ENCODE results near the gene DYNC2LI1.

The DYNC2LI1 gene

GRCh38 chr2:43800894-43801293, 27.1 kb downstream of the DYNC2LI1 start:
- no peak overlapping the region for H3K4me3 ChIP-seq (ENCODE audit: low read depth, low read length)
- ChIA-PET POLR2A (no interaction called here), CTCF (interaction anchor here (1.1 kb wide), 1 partner anchor 9 kb away, joined by 3 read pairs; no protein-coding TSS in a partner anchor)
- no peak for TF ChIP-seq CTCF (IDR thresholded peaks at IDR 0.05; ENCODE audit: insufficient read depth, low read length, missing control alignments)
- no peak for DNase-seq (ENCODE audit: low read depth, low spot score)

- H3K4me3 ChIP-seq (ENCODE audit: low read depth, low read length), result no peak overlapping the region
- no peak for DNase-seq (ENCODE audit: low read depth, low spot score)
- no peak for TF ChIP-seq CTCF (IDR thresholded peaks at IDR 0.05; ENCODE audit: insufficient read depth, low read length, missing control alignments)
- ChIA-PET POLR2A (no interaction called here), CTCF (interaction anchor here (1.1 kb wide), 1 partner anchor 8 kb away, joined by 3 read pairs; no protein-coding TSS in a partner anchor)
Observed at GRCh38 chr2:43802135-43802534, 28.3 kb downstream of the DYNC2LI1 start.

GRCh38 chr2:43803113-43803512, 29.3 kb downstream of the DYNC2LI1 start:
- ChIA-PET CTCF (no interaction called here), POLR2A (no interaction called here)
- H3K4me3 ChIP-seq (ENCODE audit: low read depth, low read length), result no peak overlapping the region
- DNase-seq (ENCODE audit: low read depth, low spot score), result no peak
- TF ChIP-seq CTCF (IDR thresholded peaks at IDR 0.05; ENCODE audit: insufficient read depth, low read length, missing control alignments), result no peak

GRCh38 chr2:43806719-43807031, 32.8 kb downstream of the DYNC2LI1 start:
- ChIA-PET POLR2A (no interaction called here), CTCF (no interaction called here)

GRCh38 chr2:43810452-43810851, 36.6 kb downstream of the DYNC2LI1 start:
- ChIA-PET POLR2A (no interaction called here), CTCF (interaction anchor here (0.6 kb wide), 1 partner anchor 9 kb away, joined by 3 read pairs; no protein-coding TSS in a partner anchor)
- no peak for TF ChIP-seq CTCF (IDR thresholded peaks at IDR 0.05; ENCODE audit: insufficient read depth, low read length, missing control alignments)
- no peak for DNase-seq (ENCODE audit: low read depth, low spot score)
- H3K4me3 ChIP-seq (ENCODE audit: low read depth, low read length), result no peak overlapping the region

More at GRCh38 chr2:43806719-43807031, 32.8 kb downstream of the DYNC2LI1 start:
- H3K4me3 ChIP-seq (ENCODE audit: low read depth, low read length), result no peak overlapping the region
- TF ChIP-seq CTCF (IDR thresholded peaks at IDR 0.05; ENCODE audit: insufficient read depth, low read length, missing control alignments), result no peak
- no peak for DNase-seq (ENCODE audit: low read depth, low spot score)

- TF ChIP-seq CTCF (IDR thresholded peaks at IDR 0.05; ENCODE audit: insufficient read depth, low read length, missing control alignments), result no peak
- ChIA-PET CTCF (no interaction called here), POLR2A (no interaction called here)
- no peak for DNase-seq (ENCODE audit: low read depth, low spot score)
- H3K4me3 ChIP-seq (ENCODE audit: low read depth, low read length), result no peak overlapping the region
Observed at GRCh38 chr2:43810888-43811287, 37.0 kb downstream of the DYNC2LI1 start.

Measured in AG04449 (cell line).